GM19240 (cell line): Measurements from ENCODE around the gene NRXN3.

Source experiments
- DNase-seq: peaks from one replicate; pipeline ENCODE4 v3.0.0; 2011; ENCODE audit warnings: low spot score; ENCODE audit not compliant: insufficient read length

NRXN3 gene

GRCh38 chr14:79197516-79197915 lies 1027.3 kb downstream of the NRXN3 start:
- DNase-seq: no peak

GRCh38 chr14:79199217-79199616 lies 1029.0 kb downstream of the NRXN3 start:
- DNase-seq: no peak

- DNase-seq: no peak
These were observed 1031.5 kb downstream of the NRXN3 start for GRCh38 chr14:79201564-79202207.

- no peak for DNase-seq
These were observed 1034.4 kb downstream of the NRXN3 start for GRCh38 chr14:79204591-79204990.

GRCh38 chr14:79209418-79209817 lies 1039.2 kb downstream of the NRXN3 start:
- no peak for DNase-seq

GRCh38 chr14:79225815-79226214 lies 1055.6 kb downstream of the NRXN3 start:
- DNase-seq: no peak

- DNase-seq: no peak
These were observed 1059.3 kb downstream of the NRXN3 start for GRCh38 chr14:79229383-79229909.

- DNase-seq: no peak
These were observed 1072.5 kb downstream of the NRXN3 start for GRCh38 chr14:79242666-79243065.

GRCh38 chr14:79246173-79246572 lies 1076.0 kb downstream of the NRXN3 start:
- DNase-seq: no peak

GRCh38 chr14:79248126-79248525 lies 1078.0 kb downstream of the NRXN3 start:
- DNase-seq: no peak

- DNase-seq: no peak
These were observed 1078.6 kb downstream of the NRXN3 start for GRCh38 chr14:79248771-79249170.

GRCh38 chr14:79251278-79251677 lies 1081.1 kb downstream of the NRXN3 start:
- no peak for DNase-seq

- no peak for DNase-seq
These were observed 1083.4 kb downstream of the NRXN3 start for GRCh38 chr14:79253576-79253975.

GRCh38 chr14:79254069-79254775 lies 1084.0 kb downstream of the NRXN3 start:
- DNase-seq: no peak

- no peak for DNase-seq
These were observed 1086.2 kb downstream of the NRXN3 start for GRCh38 chr14:79256380-79256779.

- DNase-seq: no peak
These were observed 1090.2 kb downstream of the NRXN3 start for GRCh38 chr14:79260406-79260805.

GRCh38 chr14:79265366-79265946 lies 1095.3 kb downstream of the NRXN3 start:
- no peak for DNase-seq

- DNase-seq: no peak
These were observed 1100.2 kb downstream of the NRXN3 start for GRCh38 chr14:79270361-79270760.

- no peak for DNase-seq
These were observed 1100.9 kb downstream of the NRXN3 start for GRCh38 chr14:79271122-79271521.

GRCh38 chr14:79274641-79275291 lies 1104.6 kb downstream of the NRXN3 start:
- DNase-seq: no peak

- no peak for DNase-seq
These were observed 1105.1 kb downstream of the NRXN3 start for GRCh38 chr14:79275292-79275655.

- DNase-seq: no peak
These were observed 1108.2 kb downstream of the NRXN3 start for GRCh38 chr14:79278286-79278797.
